PC-3 (cell line): ENCODE measurements around the gene MEI4.

Source experiments
- CTCF ChIP-seq: fragments of 300-600 bp; sonication (generic); conservative IDR thresholded peaks from 2 replicates; pipeline ENCODE4 v1.5.1; 2017; ENCODE audit warnings: antibody characterized with exemption, low read depth, mild to moderate bottlenecking, low read length
- EZH2 ChIP-seq: fragments of 300-600 bp; sonication (generic); IDR thresholded peaks from one replicate; pipeline ENCODE4 v1.6.1; 2017; ENCODE audit warnings: antibody characterized with exemption, mild to moderate bottlenecking, low read length; ENCODE audit not compliant: unreplicated experiment

- no peak for TF ChIP-seq CTCF
- TF ChIP-seq EZH2 = no peak
Observed at GRCh38 chr6:77619114-77619513, 33.7 kb upstream of the MEI4 start.
